OCI-LY1 (cell line): ENCODE results near the gene PAFAH1B2.

Experiments used
- H2AFZ ChIP-seq: fragments of 200-600 bp; sonication (generic), shearing (Covaris generic); 2 replicates; pipeline ENCODE4 v1.6.0; 2014; ENCODE audit warnings: antibody characterized with exemption, mild to moderate bottlenecking, low read length
- H3F3A ChIP-seq: fragments of 200-600 bp; sonication (generic), shearing (Covaris generic); 2 replicates; pipeline ENCODE4 v1.6.0; 2014; ENCODE audit warnings: mild to moderate bottlenecking, antibody characterized with exemption, low read length, moderate library complexity; ENCODE audit not compliant: insufficient read depth
- H3K27ac ChIP-seq: fragments of 200-600 bp; sonication (generic); 2 replicates; pipeline ENCODE4 v1.5.1; 2014; ENCODE audit warnings: low read length, mixed run types, mild to moderate bottlenecking, low read depth; ENCODE audit not compliant: poor library complexity, severe bottlenecking
- H3K27me3 ChIP-seq: fragments of 200-600 bp; sonication (generic); 2 replicates; pipeline ENCODE4 v1.6.0; 2014; ENCODE audit warnings: antibody characterized with exemption, mild to moderate bottlenecking, low read length, moderate library complexity; ENCODE audit not compliant: insufficient read depth
- H3K36me3 ChIP-seq: fragments of 200-600 bp; sonication (generic); 2 replicates; pipeline ENCODE4 v1.6.1; 2014; ENCODE audit warnings: mild to moderate bottlenecking, antibody characterized with exemption, low read length, moderate library complexity, mixed read lengths; ENCODE audit not compliant: insufficient read depth
- H3K4me1 ChIP-seq: fragments of 200-600 bp; sonication (generic); 2 replicates; pipeline ENCODE4 v1.5.1; 2014; ENCODE audit warnings: mild to moderate bottlenecking, low read length, moderate library complexity; ENCODE audit not compliant: insufficient read depth, severe bottlenecking
- H3K4me2 ChIP-seq: fragments of 200-600 bp; sonication (generic), shearing (Covaris generic); 2 replicates; pipeline ENCODE4 v1.6.1; 2014; ENCODE audit warnings: low read length
- H3K4me3 ChIP-seq: fragments of 200-600 bp; sonication (generic); 2 replicates; pipeline ENCODE4 v1.5.1; 2014; ENCODE audit warnings: low read length, low read depth, mild to moderate bottlenecking, mixed read lengths; ENCODE audit not compliant: poor library complexity, severe bottlenecking
- H3K79me2 ChIP-seq: fragments of 200-600 bp; shearing (Covaris generic); 2 replicates; pipeline ENCODE4 v1.6.1; 2016; ENCODE audit warnings: mixed run types, low read length, mixed read lengths; ENCODE audit not compliant: insufficient read depth
- H3K9ac ChIP-seq: fragments of 200-600 bp; sonication (generic), shearing (Covaris generic); 2 replicates; pipeline ENCODE4 v1.6.1; 2014; ENCODE audit warnings: mild to moderate bottlenecking, low read length, mixed read lengths
- H3K9me2 ChIP-seq: fragments of 200-600 bp; sonication (generic), shearing (Covaris generic); 2 replicates; pipeline ENCODE4 v1.6.1; 2014; ENCODE audit warnings: low read depth, mild to moderate bottlenecking, low read length, mixed read lengths
- H3K9me3 ChIP-seq: fragments of 200-600 bp; shearing (Covaris generic); 2 replicates; pipeline ENCODE4 v1.6.1; 2014; ENCODE audit warnings: low read length, mixed read lengths
- H4K20me1 ChIP-seq: fragments of 200-600 bp; sonication (generic), shearing (Covaris generic); 2 replicates; pipeline ENCODE4 v1.6.0; 2016; ENCODE audit warnings: mild to moderate bottlenecking, low read length; ENCODE audit not compliant: insufficient read depth
- EZH2 ChIP-seq: fragments of 200-600 bp; sonication (generic), shearing (Covaris generic); IDR thresholded peaks from 2 replicates; pipeline ENCODE4 v1.8.0; 2017; ENCODE audit warnings: borderline replicate concordance, mixed run types, mild to moderate bottlenecking, antibody characterized with exemption, low read length, moderate library complexity, mixed read lengths
- TF ChIP-seq, protein P1 (sequence below): fragments of 200-600 bp; sonication (generic), shearing (Covaris generic); IDR thresholded peaks from 2 replicates; pipeline ENCODE4 v1.5.1; 2017; ENCODE audit warnings: mild to moderate bottlenecking, antibody characterized with exemption, low read length, moderate library complexity, mixed read lengths

PAFAH1B2 gene

DNA sequence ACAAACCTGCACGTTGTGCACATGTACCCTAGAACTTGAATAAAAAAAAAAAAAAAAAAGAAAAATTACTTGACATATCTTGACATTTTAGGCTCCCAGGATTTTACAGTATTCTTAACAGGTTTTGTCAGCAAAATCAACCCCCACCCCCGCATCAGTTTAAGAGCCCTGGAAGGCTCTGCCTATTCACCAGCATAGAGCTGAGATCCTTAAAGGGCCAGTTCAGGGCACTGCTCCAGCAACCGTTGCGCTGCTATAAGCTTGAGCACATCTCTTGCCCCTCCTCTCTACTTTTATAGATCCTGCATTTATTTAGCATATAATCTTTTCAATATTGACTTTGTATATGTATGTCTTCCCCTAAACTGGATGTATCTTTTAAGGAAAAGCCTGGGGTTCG is 697 bp upstream of the PAFAH1B2 start:
- H3K4me3 ChIP-seq: peak overlapping the region; percentile 100
- TF ChIP-seq, protein P1, sequence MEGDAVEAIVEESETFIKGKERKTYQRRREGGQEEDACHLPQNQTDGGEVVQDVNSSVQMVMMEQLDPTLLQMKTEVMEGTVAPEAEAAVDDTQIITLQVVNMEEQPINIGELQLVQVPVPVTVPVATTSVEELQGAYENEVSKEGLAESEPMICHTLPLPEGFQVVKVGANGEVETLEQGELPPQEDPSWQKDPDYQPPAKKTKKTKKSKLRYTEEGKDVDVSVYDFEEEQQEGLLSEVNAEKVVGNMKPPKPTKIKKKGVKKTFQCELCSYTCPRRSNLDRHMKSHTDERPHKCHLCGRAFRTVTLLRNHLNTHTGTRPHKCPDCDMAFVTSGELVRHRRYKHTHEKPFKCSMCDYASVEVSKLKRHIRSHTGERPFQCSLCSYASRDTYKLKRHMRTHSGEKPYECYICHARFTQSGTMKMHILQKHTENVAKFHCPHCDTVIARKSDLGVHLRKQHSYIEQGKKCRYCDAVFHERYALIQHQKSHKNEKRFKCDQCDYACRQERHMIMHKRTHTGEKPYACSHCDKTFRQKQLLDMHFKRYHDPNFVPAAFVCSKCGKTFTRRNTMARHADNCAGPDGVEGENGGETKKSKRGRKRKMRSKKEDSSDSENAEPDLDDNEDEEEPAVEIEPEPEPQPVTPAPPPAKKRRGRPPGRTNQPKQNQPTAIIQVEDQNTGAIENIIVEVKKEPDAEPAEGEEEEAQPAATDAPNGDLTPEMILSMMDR: no peak
- TF ChIP-seq EZH2: no peak
- peak overlapping the region; percentile 63 for H3K27ac ChIP-seq

DNA sequence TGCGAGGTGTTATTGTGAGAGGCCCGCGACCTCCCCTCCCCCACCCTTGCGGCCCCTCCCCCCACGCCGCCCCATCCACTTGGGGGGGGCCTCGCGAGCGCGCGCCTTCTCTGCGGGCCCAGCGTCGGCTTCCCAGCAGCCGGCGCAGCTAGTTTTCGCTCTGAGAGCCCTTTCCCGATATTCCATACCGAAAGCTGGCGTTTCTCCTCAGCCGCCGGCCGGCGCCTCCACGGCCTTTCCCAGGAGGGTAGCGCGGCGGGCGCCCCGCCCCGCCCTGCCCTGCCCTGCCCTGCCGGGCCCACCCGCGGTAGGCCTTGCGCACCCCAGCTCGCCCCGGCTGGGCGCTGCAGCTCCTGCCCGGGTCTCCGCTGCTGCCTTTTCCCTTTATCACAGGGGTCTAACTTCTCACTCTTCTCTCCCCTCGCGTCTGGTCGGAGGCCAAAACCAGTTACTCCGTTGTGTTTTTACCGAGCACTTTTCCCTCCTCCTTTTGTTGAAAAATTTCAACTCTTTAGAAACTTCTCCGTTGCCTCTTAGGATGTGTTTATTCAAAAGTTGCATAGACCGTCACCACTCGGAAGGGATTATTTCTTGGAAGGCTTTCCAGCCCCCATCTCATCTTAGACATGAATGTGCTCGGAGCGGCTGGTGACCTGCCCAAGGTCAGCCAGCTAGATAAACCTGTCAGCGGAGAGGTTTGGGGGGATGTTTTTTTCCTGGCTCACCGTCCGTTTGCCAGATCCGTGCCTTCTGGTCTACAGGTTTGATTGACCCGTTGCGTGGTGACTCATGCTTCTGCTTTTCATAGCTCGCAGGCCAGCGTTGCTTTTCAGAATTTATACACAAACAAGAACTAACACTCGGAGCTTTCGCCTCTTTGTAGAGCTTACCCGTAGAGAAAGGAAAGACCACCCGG is 648 bp downstream of the PAFAH1B2 start:
- Histone ChIP-seq H2AFZ (no peak overlapping the region), H3K79me2 (peaks cover 51% of the 10 kb centered on the region)
- TF ChIP-seq, protein P1: no peak
- no peak for TF ChIP-seq EZH2

More for the DNA sequence above, 697 bp upstream of the PAFAH1B2 start:
- no peaks in the 10 kb centered on the region for H3F3A ChIP-seq
- H3K4me2 ChIP-seq: peak overlapping the region; percentile 99
- H3K9me3 ChIP-seq: no peaks in the 10 kb centered on the region
- peaks cover 40% of the 10 kb centered on the region for H3K79me2 ChIP-seq
- H2AFZ ChIP-seq: peak overlapping the region; percentile 98; the same call in 1 of the 2 replicates
- no peaks in the 10 kb centered on the region for H3K27me3 ChIP-seq
- H3K9ac ChIP-seq: peak overlapping the region; percentile 98
- H3K36me3 ChIP-seq: peaks cover 36% of the 10 kb centered on the region
- H3K9me2 ChIP-seq: no peaks in the 10 kb centered on the region
- peaks cover 36% of the 10 kb centered on the region for H3K4me1 ChIP-seq
- H4K20me1 ChIP-seq: peaks cover 3% of the 10 kb centered on the region; the same call in 1 of the 2 replicates

DNA sequence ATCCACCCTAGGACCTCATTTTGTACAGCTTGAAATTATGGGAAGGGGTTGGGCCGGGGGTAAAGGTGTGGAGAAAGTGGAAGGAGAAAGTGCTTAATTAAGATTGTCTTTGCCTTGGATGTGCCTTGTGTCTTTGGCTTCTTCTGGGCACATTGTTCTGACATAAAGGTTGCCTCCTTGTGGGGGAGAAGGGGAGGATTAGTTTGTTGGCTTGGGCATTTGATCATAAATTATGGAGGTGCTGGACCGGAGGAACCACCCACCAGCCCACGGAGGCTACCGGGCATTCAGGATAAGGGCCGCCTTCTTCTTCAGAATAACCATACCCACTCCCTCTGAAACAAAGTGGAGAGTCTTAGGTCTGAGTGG is 1.3 kb downstream of the PAFAH1B2 start:
- Histone ChIP-seq H3K9me2 (no peaks in the 10 kb centered on the region), H4K20me1 (peaks cover 3% of the 10 kb centered on the region; the same call in 1 of the 2 replicates), H3K9me3 (no peaks in the 10 kb centered on the region), H3K79me2 (peaks cover 57% of the 10 kb centered on the region), H3K4me2 (peak overlapping the region; percentile 99), H3K9ac (peak overlapping the region; percentile 98), H3F3A (no peaks in the 10 kb centered on the region), H3K4me1 (peaks cover 42% of the 10 kb centered on the region), H3K27me3 (no peaks in the 10 kb centered on the region), H3K27ac (peak overlapping the region; percentile 78), H3K4me3 (peak overlapping the region; percentile 100), H2AFZ (no peak overlapping the region), H3K36me3 (peaks cover 44% of the 10 kb centered on the region)
- TF ChIP-seq EZH2: no peak
- TF ChIP-seq, protein P1: no peak

More for the DNA sequence above, 648 bp downstream of the PAFAH1B2 start:
- peak overlapping the region; percentile 78 for H3K27ac ChIP-seq
- no peaks in the 10 kb centered on the region for H3F3A ChIP-seq
- H3K9ac ChIP-seq: peak overlapping the region; percentile 98
- peaks cover 3% of the 10 kb centered on the region; the same call in 1 of the 2 replicates for H4K20me1 ChIP-seq
- peaks cover 35% of the 10 kb centered on the region for H3K4me1 ChIP-seq
- peaks cover 43% of the 10 kb centered on the region for H3K36me3 ChIP-seq
- H3K9me2 ChIP-seq: no peaks in the 10 kb centered on the region
- H3K9me3 ChIP-seq: no peaks in the 10 kb centered on the region
- H3K4me2 ChIP-seq: peak overlapping the region; percentile 99
- no peaks in the 10 kb centered on the region for H3K27me3 ChIP-seq
- H3K4me3 ChIP-seq: peak overlapping the region; percentile 100
